ENCODE data around the gene NDE1.

Gene NDE1

GRCh38 chr16:15769239-15769638, 119.2 kb downstream of the NDE1 start:
- no peak for DNase-seq (ENCODE audit: low read depth)

- no peak for DNase-seq (ENCODE audit: low read depth)
Observed at GRCh38 chr16:15770107-15770506, 120.1 kb downstream of the NDE1 start.

- no peak for DNase-seq (ENCODE audit: low read depth)
Observed at GRCh38 chr16:15770512-15770911, 120.5 kb downstream of the NDE1 start.

GRCh38 chr16:15771694-15772093, 121.6 kb downstream of the NDE1 start:
- DNase-seq (ENCODE audit: low read depth) = no peak

GRCh38 chr16:15772579-15773293, 122.7 kb downstream of the NDE1 start:
- no peak for DNase-seq (ENCODE audit: low read depth)

- DNase-seq (ENCODE audit: low read depth) = no peak
Observed at GRCh38 chr16:15773968-15774367, 123.9 kb downstream of the NDE1 start.

GRCh38 chr16:15775209-15775608, 125.2 kb downstream of the NDE1 start:
- no peak for DNase-seq (ENCODE audit: low read depth)

GRCh38 chr16:15775663-15776304, 125.7 kb downstream of the NDE1 start:
- no peak for DNase-seq (ENCODE audit: low read depth)
